ENCODE data around the gene TMEM63C.

- TF ChIP-seq, protein P1, sequence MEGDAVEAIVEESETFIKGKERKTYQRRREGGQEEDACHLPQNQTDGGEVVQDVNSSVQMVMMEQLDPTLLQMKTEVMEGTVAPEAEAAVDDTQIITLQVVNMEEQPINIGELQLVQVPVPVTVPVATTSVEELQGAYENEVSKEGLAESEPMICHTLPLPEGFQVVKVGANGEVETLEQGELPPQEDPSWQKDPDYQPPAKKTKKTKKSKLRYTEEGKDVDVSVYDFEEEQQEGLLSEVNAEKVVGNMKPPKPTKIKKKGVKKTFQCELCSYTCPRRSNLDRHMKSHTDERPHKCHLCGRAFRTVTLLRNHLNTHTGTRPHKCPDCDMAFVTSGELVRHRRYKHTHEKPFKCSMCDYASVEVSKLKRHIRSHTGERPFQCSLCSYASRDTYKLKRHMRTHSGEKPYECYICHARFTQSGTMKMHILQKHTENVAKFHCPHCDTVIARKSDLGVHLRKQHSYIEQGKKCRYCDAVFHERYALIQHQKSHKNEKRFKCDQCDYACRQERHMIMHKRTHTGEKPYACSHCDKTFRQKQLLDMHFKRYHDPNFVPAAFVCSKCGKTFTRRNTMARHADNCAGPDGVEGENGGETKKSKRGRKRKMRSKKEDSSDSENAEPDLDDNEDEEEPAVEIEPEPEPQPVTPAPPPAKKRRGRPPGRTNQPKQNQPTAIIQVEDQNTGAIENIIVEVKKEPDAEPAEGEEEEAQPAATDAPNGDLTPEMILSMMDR (conservative IDR thresholded peaks at IDR 0.05; ENCODE audit: low read length) = no peak
- no peak for TF ChIP-seq EZH2phosphoT487 (IDR thresholded peaks at IDR 0.05; ENCODE audit: borderline replicate concordance)
Measured at GRCh38 chr14:77145975-77146740, 35.4 kb upstream of the TMEM63C start.
